Measurements from ENCODE around the gene EXOC6.
"Not testable (repeated sequence)": the region's sequence is repeated elsewhere in the genome, so short reads cannot be mapped to it uniquely, and the experiment has no call there.

EXOC6 gene

DNA sequence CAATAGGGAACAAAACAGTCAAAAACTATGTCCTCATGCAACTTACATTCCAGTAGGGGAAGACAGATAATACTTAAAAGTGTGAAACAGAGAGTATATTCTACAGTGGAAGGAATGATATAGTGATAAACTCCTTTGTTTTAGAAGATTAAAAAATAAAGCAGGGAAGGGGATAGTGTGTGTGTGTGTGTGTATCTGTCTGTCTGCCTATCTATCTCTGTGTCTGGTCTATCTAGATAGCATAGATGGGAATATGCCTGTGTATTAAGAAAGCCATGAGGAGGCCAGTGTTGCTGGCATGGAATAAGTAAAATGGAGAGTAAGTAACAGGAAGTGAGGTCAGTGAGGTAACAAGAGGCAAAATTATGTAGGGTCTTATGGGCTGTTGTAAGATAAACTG lies 42.2 kb downstream of the EXOC6 start:
- no peak for DNase-seq

DNA sequence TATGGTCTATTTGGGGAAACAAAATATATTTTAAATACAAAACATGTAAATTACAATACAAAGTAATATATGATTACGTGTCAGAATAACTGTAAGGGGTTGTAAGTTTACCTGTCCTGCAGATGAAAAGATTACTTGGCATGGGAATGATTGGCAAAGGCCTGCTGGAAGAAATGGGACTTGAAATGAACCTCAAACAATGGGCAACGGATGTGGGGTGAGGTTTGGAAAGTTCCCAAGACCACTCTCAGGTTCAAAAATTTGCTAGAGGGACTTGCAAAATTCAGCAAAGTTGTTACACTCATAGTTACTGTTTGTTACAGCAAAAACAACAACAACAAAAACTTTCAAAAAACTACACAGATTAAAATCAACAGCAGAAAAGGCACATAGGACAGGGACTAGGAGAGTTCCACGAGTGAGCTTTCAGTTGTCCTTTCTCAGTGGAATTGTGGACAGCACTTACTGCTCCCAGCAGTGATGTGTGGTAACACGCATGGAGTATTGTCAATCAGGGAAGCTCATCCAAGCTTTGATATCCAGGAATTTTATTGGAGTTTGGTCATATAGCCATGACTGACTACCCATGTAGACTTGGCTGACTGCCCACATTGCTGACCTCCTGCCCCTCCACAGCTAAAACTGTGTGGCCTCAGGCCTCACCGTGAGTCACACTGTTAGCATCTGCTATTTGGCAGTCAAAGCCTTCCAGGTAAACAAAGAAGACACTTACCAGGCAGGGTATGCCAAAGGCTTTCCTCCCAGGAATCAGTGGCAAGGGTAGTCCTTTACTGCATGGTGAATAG lies 43.8 kb downstream of the EXOC6 start:
- DNase-seq, result no peak

DNA sequence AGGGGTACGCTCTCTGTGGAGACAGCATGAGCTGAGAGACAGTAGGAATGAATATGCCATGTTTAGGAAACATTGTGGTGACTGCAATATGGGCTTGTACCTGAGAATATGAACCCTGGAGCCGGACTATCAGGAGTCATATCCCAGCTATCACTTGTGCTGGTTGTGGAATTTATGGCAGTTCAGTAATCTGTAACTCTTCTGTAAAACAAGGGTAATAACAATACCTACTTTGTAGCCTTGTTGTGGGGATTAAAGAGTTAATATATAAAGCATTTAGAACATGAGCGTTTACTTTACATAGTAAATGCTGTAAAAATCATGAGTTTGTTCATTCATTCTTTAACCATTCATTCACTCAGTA lies 44.4 kb downstream of the EXOC6 start:
- DNase-seq, result no peak

DNA sequence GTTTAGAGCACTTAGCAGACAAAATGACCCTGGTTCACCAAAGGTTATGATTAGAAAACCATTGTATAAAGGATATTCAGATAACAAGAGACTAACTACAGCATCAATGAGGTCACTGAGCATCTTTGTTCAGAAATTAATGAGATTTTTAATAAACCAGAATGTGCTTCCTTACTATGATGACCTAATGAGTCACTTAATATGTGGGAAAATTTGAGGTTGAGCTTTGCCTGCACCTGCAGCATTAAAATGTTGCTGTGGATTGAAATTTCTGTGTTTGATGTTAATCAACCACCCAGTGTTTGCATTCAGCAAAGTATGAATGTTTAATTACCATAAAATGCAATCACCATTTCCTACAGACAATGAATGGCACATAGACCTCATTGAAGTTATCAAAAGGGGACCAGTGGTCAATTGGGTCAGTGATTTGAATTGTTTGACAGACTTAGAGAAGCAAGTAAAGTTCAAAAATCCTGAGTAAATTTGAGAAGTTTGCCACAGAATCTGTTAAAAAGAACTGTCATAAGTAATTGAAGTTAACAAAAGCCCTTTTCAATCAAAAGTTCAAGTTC lies 45.8 kb downstream of the EXOC6 start:
- no peak for DNase-seq

DNA sequence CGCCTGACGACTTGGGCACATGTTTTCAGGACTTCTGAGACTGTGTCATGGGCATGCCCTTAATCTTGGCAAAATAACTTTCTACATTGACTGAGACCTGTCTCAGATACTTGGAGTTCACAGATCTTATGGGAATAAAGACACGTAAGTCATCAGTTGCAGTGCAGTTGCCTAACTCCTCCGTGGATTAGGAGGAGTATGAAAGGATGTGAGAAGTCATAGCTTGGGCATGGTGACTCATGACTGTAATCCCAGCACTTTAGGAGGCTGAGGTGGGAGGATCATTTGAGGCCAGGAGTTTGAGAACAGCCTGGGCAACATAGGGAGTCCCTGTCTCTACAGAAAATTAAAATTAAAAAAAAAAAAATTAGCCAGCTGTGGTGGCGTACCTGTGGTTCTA lies 49.6 kb downstream of the EXOC6 start:
- no peak for DNase-seq

DNA sequence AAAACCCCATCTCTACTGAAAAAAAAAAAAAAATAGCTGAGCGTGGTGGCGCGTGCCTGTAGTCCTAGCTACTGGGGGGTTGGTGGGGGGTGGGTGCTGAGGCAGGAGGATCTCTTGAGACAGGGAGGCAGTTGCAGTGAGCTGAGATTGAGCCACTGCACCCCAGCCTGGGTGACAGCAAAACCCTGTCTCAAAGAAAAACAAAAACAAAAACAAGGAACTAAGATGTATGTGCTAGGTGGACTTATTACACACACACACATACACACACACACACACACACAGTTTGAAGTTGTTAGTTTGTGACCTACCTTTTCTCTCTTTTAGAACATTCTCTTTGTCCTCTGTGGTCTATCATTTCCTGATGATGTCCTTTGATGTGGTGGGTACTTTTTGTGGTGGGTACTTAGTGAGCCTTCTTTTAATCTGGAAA lies 53.5 kb downstream of the EXOC6 start:
- DNase-seq, result peak; percentile 41

DNA sequence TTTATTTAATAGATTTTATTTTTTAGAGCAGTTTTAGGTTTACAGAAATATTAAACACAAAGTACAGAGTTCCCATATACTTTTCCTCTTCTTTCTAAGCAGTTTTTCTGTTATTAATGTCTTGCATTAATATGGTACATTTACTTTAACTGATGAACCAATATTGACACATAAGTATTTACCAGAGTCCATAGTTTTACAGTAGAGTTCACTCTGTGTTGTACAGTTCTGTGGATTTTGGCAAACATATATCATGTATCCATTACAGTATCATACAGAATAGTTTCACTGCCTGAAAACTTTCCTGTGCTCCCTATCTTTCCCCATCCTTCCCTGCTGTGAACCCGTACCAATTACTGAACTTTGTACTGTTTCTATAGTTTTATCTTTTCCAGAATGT lies 55.3 kb downstream of the EXOC6 start:
- no peak for DNase-seq

DNA sequence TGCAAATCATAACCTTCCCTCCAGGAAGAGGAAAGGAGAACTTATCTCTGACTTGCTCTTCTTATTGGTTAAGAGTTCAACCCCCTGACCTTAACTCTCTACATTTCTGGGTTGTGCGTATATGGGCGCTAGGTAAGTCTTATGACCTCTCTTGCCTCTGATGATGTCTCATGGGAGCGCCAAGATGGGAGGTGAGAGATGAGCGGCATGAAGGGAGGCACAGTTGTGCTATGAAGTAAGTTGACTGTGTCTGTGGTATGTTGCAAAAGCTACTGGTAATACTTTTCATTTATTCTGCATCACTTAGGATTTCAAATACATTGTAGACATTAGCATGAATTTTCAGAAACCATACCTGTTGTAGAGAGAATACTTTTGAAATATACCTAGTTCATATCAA lies 59.0 kb downstream of the EXOC6 start:
- DNase-seq, result no peak

DNA sequence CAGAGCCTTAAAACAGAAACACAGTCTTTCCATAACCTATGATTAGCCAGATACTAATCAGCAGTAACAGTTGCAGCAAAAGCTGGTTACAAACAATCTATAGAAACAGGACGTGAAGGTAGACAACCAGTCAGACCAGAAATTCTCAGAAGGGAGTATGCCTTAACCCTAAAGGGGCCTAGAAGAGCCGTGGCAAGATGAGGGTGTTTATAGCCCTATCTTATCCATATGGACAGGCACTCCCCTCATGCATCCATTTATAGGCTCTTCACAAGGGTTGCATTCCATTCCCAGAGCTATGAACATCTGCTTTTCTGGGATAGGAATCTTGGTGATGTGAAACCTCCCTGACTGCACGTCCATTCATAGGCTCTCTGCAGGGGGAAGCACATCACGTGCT lies 64.3 kb downstream of the EXOC6 start:
- DNase-seq, result not testable (repeated sequence)

DNA sequence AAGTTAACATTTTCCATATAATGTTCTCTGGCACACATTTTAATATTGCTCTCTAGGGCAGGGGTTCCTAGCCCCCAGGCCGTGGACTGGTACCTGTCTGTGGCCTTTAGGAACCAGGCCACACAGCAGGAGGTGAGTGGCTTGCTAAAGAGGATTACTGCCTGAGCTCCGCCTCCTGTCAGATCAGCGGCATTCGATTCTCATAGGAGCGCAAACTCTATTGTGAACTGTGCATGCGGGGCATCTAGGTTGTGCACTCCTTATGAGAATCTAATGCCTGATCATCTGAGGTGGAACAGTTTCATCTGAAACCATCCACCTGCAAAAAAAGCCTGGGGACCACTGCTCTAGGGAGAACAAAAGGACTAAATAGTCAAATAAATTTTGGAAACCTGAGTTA lies 65.7 kb downstream of the EXOC6 start:
- DNase-seq, result no peak

DNA sequence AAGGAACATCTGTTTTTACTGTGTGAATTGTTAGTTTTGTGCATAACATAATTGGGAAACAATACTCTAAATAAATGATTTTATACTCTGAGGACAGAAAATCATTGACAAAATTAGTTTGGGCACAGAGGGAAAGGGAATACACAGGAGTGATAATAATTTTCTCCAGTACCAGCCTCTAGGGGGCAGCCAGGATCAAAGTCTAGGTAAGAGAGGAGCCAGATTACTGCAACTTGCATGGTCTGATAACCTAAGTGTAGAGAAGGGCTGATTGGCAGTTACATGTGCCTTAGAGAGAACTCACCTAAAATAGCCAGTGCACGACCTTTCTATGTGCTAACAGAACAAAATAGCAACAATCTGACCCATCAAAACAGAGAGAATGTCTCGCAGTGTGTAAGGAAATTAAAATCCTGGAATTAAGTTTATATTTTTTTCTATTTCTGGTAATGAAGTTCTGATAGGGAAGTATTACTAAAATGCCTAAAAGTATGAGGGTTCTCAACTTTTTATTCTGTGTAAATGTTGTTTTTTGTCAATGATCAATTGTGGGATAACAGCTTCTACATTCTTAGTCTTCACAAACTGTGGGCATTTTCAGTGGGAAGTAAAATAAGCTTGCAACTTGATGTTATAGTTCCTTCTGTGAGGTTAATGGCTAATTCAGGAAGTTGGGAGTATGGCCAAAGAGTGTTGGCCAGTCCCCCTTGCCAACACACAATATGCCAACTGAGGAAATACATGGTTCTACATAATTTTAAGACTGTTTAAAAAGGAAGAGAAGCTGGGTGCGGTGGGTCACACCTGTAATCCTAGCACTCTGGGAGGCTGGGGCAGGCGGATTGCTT lies 66.4 kb downstream of the EXOC6 start:
- DNase-seq, result peak; percentile 68

DNA sequence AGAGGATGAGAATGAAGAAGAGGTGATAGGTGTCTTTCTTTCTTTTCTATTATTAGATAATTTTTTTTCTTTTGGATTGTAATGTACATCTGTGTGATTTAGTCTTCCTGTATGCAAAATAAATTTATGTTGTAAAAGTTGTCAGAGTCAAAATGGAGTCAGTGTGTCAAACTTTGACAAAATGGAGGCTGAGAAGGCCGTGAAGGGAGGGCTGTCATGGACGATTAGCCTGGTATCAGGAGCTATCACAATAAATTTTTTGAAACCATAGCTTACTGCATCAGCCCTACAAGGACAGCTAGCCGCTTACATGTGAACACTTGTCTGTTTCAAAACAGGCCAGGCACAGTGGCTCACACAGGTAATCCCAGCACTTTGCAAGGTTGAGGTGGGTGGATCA lies 67.6 kb downstream of the EXOC6 start:
- DNase-seq, result no peak

DNA sequence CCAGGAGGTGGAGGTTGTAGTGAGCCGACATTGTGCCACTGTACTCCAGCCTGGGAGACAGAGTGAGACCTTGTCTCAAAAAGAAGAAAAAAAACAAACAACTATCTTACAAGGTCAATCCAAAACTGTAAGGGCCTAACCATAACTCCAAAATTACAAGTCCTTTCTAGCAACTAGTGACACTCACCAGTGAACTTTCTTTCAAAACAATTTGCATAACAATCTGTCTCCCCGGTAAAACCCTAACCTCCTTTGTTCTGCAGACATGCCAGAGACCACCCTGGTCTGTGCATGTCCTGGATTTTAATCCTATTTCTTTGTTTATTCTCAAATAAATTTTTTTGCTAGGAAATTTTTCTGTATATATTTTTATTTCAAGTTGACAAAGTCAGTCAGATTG lies 68.1 kb downstream of the EXOC6 start:
- DNase-seq, result no peak

DNA sequence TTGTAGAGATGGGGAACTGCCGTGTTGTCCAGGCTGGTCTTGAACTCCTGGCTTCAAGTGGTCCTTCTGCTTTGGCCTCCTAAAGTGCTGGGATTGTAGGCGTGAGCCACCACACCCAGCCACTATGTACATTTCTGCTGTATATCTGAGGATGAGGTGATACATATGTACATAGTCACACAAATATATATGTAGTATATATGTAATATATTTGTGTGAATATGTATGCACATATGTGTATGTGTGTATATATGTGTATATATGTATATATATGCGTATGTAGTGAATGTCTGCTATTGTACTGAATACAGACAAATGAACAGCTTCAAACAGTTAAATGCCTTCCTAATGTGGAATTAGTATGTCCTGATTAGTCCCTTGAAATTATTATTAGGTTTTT lies 70.3 kb downstream of the EXOC6 start:
- DNase-seq, result no peak

DNA sequence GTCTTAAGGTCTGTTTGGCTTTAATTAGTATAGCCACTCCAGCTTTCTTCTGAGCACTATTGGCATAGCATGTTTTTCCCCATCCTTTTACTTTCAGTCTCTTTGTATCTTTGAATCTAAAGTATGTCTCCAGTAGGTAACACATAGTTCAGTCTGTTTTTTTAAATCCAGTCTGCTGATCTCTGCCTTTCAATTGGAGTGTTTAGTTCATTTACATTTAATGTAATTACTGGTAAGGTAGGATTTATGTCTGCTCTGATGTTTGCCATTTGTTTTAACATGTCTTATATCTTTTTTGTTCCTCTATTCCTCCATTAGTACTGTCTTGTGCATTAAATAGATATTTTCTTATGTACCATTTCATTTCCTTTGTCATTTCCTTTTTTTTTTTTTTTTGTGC lies 72.5 kb downstream of the EXOC6 start:
- no peak for DNase-seq

DNA sequence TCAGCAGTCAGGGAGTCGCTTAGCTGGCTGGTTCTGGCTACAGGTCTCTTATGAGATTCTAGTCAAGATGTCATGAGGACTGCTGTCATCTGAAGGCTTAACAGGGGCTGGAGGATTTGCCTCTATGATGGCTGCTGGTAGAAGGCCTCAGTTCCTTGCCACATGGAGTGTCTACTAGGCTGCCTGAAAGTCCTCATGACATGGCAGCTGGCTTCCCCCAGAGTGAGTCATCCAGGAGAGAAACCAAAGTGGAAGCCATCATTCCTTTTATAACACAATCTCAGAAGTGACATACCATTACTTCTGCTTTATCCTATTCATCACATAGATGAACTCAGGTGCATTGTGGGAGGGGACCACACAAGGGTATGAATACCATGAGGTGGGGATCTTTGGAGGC lies 75.1 kb downstream of the EXOC6 start:
- peak; percentile 5 for DNase-seq

DNA sequence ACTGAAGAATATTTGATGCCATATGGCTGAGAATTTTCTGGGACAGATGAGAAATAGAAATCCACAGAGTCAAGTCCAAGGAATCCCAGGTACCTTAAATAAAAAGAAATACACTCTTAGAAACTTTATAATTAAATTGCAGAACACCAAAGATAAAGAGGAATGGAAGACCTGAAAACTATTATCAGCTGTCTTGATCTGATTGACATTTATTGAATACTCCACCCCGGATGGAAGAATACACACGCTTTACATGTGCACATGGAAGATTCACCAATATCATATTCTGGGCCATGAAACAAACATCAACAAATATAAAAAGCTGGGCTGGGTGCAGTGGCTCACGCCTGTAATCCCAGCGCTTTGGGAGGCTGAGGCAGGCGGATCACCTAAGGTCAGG lies 81.6 kb downstream of the EXOC6 start:
- DNase-seq, result no peak

DNA sequence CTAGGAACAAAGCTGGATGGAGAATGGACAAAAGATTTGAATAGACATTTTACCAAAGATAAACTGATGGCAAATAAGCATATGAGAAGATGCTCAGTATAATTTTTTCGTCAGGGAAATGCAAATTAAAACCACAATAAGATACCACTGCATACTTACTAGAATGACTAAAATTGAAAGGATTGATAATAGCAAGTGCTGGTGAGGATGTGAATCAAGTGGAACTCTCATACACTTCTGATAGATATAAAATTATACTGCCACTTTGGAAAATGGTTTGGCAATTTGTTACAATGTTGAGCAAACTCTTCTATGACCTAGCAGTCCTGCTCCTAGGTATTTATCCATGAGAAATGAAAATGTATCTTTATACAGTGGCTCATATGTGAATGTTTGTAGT lies 83.3 kb downstream of the EXOC6 start:
- DNase-seq, result no peak

DNA sequence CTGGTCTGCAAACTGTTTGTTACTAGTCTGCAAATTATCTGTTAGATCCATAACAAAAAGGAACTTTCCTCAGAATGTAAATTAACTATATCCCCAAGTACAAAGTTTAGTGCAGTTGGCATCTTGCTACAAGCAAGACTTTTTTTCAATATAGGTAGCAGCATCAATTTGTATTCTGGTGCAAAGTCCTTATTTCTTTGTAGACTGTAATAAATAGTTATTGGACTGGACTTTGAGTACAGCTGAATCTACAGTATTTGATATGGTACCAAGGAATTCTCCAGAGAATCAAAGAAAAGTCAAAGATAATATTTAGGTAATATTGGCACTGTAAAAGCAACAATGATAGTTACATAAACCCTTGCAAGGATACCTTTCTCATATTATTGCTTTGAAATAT lies 89.6 kb downstream of the EXOC6 start:
- no peak for DNase-seq

DNA sequence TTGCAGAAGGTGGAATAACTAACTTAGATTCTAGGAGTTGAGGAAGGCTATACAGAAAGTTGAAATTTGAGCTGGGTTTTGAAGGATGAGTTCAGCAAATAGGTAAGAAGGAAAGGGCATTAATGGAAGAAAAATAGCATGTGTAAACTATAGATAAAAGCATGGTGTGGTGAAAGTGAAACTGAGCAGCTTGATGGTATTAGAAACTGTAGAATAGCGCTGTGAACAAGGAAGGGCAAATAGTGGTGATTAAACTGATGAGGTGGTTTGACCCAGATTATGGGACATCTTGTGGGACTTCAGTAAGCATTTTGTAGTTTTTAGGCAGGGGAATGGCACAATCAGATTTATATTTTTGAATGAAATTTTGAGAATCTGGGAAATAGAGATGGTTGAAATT lies 90.5 kb downstream of the EXOC6 start:
- no peak for DNase-seq

DNA sequence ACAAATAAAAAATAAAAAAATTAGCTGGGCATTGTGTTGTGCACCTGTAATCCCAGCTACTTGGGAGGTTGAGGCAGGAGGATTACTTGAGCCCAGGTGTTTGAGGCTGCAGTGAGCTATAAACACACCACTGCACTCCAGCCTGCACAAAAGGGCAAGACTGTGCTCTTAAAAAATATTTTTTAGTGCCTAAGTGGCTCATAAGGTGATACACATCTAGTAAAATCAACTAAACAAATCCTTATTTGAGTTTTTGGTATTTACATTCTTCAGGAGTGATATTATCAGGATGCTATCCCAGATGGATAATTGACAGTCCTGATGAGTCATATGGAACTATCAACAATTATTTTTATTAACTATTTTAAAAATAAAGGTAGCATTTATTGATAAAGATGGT lies 93.9 kb downstream of the EXOC6 start:
- no peak for DNase-seq

DNA sequence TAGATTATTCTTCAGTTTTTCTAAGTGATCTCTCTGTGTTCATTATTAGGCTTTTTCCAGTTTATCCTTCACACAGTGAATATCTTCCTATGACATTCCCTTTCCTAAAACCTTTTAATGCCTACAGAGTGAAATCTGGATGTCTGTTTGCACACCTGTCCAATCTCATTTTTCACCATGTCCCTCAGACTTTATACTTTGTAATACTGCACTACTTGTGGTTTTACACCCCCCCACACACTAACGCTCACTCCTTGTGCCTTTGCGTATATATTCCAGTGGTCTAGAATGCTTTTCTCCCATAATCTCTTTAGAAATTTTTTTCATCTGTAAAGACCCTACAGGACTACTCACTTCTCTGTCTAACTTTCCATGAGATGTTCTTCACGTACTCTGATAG lies 98.2 kb downstream of the EXOC6 start:
- DNase-seq, result no peak

DNA sequence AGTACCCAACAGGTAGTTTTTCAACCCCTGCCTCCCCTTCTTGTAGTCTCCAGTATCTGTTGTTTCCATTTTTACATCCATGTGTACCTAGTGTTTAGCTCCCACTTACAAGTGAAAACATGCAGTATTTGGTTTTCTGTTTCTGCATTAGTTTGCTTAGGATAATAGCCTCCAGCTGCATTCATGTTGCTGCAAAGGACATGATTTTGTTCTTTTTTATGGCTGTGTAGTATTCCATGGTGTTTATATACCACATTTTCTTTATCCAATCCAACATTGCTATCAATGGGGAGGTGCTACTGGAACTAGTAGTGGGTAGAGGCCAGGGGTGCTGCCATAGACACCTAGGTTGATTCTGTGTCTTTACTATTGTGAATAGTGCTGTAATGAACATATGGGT lies 104.3 kb downstream of the EXOC6 start:
- not testable (repeated sequence) for DNase-seq
